CD4-positive, alpha-beta T cell treated with Interleukin-12 subunit alpha and Interleukin-12 subunit beta, for 1 hour (primary cell): ENCODE measurements around the gene RSRC2.
"Not testable (repeated sequence)": the region's sequence is repeated elsewhere in the genome, so short reads cannot be mapped to it uniquely, and the experiment has no call there.

Source experiments
- DNase-seq: peaks from one replicate; pipeline ENCODE4 v3.0.0-alpha.2; 2020

The RSRC2 gene

DNA sequence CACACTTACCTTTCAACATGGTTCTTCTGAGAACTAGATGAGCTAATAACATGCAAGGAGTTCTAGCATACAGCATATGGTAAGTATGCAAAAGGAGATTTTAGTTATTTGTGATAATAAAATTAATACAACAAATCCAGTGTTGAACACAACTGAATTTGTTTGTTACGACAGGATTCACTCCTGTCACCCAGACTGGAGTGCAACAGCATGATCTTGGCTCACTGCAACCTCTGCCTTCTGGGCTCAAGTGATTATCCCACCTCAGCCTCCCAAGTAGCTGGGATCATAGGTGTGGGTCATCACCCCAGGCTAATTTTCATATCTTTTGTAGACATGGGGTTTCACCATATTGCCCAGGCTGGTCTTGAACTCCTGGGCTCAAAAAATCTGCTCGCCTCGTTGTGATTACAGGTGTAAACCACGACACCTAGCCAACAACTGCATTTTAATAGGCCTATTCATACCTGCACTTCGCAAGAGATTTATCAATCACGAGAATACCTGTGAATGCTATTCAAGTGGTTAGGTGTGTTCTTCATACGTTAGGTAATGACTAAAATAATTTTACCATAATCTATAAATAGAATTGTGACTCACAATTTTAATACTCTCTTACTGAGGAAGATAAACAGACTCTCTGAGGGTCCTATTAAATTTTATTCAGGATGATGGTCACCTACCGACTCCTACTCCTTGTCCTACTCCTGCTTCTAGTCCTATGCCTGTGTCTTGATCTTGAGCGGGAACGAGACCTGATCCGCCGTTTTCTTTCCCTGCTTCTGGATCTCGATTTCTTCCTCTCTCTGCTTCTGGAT is 10.0 kb downstream of the RSRC2 start:
- no peak for DNase-seq

DNA sequence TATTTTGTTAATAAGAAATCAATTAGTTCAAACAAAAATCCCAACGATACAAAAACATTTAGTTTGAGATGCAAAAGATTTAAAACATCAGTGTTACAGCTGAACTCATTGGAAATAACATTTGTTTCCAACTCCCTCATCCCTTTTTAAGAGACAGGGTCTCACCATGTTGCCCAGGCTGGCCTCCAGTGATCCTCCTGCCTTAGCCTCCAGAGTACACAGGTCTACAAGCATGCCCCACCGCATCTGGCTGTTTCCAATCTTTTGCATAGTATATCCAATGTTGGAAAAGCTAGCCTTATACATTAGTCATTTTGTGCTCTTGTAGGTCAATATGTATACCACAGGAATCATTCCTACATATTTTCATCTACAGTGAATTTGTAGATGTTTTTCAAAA is 11.5 kb downstream of the RSRC2 start:
- no peak for DNase-seq

DNA sequence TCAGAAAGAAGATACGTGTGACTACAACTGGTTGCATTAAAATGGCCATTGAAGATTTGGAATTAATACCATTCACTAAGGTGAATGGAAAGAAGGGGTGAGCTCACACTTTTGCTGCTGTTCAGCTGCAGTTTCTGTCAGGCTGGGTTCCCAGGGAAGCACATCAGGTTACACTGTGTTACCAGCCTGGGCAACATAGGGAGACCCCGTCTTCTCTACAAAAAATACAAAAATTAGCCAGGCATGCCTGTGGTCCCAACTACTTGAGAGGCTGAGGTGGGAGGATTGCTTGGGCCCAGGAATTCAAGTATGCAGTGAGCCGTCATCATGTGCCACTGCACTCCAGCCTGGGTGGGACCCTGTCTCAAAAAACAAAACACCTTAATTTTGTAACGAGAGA is 13.1 kb downstream of the RSRC2 start:
- DNase-seq, result no peak

DNA sequence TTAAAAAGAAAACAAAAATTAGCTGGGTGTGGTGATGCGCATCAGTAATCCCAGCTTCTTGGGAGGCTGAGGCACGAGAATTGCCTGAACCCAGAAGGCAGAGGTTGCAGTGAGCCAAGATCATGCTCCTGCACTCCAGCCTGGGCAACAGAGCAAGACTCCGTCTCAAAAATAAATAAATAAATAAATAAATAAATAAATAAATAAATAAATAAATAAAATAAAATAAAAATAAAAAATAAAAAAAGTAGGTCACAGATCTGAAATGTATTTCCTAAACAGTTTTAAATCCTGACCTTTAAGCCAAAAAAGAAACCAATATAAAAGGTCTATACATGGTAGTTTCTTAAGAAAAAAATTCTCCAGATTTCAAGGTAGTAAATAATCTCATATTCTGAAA is 13.7 kb downstream of the RSRC2 start:
- not testable (repeated sequence) for DNase-seq

DNA sequence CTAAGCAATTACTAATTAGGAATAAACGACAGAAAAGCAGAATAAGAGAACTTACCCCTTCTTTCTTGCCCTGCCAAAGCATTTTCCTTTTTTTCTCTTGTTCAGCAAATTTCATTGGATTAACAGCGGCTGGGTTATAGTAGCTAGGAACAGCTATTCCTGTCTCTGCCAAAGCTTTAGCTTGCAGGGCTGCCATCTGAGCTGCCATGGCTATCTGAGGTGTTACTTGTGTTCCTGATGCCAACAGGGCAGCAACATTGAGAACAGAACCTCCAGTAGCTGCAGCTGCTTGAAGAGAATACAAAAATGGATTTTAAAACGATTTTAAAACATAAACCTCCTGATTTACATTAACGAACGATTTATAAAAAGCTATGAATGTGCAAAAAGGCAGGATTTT is 18.6 kb downstream of the RSRC2 start:
- DNase-seq, result no peak

DNA sequence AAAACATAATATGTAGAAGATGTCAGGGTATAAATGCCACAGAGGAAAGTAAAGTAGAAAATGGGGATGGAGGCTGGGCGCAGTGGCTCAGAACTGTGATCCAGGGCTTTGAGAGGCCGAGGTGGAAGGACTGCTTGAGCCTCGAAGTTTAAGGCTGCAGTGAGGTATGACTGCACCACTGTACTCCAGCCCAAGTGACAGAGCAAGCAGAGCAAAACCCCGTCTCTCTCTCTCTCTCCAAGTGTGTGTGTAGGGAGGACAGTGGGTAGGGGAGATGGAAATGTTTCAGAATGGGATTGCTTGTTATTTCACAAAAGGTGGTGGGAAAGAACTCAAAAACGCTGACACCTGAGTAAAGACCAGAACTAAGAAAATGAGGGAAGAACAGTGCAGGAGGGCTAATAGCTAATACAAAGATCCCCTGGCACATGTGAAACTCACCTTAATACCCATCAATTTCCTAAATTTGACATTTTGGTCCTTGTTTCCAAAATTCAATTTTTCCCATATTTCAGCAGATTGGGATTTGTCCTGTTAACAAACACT is 20.3 kb downstream of the RSRC2 start:
- no peak for DNase-seq

DNA sequence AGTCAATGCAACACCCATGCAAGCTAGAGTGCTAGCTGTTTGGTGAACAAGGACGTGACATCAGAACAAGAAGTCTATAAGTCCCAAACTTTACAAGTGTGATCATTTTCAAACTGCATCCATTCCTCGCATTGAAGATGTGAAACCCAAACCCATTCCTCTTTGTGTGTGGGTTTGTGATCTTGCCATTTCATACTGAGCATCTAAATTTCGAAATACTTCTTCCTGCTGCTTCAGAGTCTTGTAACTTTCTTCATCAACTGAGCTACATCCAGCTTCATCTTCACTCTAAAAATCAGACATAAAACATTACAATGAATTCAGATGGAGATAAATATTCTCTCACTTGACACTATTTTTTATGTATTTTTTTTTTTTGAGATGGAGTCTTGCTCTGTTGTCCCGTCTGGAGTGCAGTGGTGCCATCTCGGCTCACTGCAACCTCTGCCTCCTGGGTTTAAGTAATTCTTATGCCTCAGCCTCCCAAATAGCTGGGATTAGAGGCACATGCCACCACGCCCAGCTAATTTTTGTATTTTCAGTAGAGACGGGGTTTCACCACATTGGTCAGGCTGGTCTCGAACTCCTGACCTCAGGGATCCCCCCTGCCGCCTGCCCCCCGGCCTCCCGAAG is 21.2 kb downstream of the RSRC2 start:
- no peak for DNase-seq

DNA sequence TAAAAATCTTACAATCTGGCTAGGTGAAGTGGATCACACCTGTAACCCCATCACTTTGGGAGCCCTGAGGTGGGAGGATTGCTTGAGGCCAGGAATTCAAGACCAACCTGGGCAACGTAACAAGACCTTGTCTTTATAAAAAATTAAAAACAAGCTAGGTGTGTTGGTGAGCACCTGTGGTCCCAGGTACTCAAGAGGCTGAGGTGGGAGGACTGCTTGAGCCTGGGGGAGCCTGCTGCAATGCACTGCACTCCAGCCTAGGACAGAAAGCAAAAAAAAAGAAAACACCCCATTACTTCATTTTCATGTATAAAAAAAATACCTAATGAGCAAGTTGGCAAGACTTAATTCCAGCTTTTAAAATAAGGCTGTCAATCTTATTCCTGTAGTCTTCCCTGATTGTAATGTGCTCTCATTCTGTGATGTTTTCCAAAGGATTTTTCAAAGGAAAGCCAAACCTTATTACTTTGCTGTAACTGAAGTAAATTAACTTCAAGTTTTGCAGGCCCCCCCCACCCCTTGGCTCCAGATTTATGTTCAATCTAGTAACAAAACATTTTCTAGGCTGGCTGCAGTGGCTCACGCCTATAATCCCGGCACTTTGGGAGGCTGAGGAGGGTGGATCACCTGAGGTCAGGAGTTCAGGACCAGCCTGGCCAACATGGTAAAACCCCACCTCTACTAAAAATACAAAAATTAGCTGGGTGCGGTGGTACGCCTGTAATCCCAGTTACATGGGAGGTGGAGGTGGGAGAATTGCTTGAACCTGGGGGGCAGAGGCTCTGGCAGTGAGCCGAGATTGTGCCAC is 22.7 kb downstream of the RSRC2 start:
- DNase-seq, result no peak

DNA sequence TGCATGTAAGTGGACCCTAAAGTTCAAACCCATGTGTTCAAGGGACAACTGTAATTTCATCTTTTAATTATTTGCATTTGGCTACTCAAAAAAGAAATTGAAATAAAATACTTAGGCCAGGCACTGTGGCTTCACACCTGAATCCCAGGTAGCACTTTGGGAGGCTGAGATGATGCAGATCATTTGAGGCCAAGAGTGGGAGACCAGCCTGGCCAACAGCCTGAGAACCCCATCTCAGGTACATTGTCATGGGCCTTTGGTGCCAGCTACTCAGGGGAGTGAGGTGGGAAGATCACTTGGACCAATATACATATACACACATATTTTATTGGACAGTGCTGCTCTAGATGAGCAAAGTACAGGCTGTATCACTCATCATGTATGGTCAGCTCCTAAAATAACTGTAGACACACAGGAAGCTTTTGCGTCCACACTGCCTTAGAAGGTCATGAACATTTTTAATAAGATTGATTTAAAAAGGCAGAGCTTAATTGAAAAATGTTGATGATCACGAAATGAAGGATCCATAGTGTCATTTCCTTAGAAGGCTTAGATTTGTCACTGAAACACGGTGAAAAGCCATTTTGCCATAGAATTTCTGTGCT is 23.5 kb downstream of the RSRC2 start:
- DNase-seq, result no peak

DNA sequence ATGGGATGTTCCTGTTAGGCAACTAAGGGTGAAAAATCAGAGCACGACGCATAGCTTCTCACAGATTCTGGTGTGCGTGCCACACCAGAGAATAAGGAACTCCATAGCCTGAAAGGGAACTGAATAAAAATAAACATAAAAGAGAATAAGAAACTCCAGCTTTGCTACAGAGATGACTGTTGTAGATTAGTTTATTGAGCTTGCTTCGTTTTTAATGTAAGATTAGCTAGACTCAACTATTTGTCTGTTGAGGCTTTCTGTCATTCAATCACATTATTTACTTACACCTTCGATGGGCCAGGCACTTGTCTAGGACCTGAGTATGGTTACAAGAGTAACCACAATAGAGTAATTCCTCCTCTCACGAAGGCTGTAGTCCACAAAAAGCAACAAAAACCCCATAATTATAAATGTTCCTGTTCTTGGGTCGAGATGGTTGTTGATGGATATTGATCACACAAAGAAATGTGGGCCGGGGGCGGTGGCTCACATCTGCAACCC is 25.2 kb downstream of the RSRC2 start:
- no peak for DNase-seq

DNA sequence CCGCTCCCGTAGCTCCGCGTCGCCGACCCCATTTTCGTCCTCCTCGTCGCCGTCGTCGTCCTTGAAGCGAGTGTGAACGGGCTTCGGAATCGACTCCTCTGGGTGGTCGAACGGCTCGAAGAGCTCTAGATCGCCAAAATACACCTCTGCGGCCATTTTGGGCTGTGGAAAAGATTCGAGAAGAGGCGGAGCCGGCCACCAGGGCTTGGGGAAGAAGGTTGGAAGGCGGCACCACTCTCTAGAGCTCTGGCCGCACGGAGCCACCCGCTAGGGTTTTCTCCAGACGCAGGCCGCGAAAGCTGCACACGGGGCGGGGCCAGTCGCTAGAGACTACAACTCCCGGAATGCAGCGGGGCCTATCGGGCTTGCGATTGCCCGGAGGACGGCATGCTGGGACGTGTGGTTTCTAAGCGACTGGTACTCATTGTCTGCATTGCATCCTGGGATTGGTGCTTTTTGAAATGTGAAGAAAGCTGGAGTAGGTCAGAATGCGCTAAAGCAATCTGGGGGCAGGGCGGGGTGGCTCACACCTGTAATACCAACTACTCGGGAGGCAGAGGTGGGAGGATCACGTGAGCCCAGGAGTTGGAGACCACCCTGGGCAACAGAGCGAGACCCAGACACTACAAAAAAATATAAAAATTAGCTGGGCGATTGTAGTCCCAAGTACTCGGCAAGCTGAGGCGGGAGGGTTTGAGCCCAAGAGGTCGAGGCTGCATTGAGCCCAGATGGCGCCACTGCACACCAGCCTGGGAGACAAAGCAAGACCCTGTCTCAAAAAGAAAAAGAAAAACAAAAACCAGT is 25.8 kb downstream of the RSRC2 start, which contains the start of gene ZCCHC8:
ZCCHC8 (minus strand) TSS at position 248 of the 804 bp plus-strand sequence; CDS start at position 156, 92 bp downstream.
- DNase-seq, result peak; percentile 97

DNA sequence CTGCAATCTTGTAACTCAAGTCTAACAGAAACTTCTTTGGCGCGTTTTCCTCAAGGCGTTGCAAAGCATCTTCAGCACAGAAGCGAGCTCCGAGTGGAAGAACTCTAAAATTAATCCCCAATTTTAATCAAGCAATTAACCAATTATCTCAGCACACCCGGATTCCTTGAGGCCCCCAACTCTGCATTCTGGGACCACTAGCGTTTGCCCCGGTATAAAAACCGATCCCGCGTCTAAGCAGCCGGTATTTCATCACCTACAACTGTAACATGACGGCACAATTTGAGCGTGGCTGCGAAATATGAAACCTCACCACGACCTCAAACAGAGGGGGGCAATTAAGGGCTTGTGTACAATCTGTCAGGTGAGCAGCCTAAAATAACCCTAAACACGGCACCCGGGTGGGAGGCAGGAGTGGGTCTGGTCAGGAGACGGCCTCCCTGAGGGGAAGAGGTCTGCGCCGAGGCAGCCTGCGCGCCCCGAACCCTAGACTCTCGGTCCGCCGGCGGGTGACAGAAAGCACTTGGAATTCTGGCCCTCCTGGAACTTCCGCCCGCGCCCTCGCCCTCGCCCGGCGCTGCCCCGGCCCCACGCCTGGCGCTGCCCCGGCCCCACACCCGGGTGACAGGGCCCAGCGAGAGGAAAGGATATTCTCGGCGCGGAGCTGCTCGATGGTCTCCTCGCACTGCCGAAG is 26.6 kb downstream of the RSRC2 start:
- DNase-seq, result peak; percentile 55

DNA sequence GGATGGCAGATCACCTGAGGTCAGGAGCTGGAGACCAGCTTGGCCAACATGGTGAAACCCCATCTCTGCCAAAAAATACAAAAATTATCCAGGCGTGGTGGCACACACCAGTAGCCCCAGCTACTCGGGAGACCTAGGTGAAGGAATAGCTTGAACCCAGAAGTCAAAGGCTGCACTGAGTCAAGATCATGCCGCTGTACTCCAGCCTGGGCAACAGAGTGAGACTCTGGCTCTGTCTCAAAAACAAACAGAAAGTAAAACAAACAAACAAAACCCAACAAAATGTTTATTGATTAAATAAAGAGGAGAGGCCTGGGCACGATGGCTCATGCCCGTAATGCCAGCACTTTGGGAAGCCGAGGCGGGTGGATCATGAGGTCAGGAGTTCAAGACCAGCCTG is 31.5 kb downstream of the RSRC2 start:
- DNase-seq, result no peak

DNA sequence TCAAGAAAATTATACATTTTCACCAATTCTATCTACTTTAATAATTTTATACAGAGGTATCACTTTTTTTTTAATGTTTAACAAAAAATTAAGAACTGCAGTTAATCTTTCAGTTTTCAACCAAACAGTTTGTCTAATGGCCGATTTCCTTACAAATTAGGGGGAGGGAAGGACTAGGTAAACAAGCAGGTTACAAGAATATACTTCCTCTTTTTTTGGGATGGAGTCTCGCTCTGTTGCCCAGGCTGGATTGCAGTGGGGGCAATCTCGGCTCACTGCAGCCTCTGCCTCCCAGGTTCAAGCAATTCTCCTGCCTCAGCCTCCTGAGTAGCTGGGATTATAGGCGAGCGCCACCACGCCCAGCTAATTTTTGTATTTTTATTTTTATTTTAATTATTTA is 33.5 kb downstream of the RSRC2 start:
- not testable (repeated sequence) for DNase-seq

DNA sequence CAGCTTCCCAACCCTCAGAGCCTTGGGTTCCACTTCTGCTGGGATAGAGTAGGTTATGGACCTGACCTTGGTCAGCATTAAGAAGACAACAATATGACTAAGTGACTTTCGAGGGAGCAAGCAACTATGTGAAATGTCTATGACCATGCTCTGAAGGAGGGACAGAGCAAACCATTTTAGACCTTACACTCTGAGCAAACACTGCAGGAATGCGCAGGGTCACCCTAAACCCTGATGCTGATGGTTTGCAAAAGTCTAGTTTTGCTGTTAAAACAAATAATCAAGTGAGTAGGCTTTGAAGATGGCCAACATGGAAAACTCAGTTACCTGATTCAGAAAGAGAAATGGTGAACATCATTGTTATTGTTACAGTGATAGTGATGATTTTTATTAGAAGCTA is 34.7 kb downstream of the RSRC2 start:
- DNase-seq, result no peak

DNA sequence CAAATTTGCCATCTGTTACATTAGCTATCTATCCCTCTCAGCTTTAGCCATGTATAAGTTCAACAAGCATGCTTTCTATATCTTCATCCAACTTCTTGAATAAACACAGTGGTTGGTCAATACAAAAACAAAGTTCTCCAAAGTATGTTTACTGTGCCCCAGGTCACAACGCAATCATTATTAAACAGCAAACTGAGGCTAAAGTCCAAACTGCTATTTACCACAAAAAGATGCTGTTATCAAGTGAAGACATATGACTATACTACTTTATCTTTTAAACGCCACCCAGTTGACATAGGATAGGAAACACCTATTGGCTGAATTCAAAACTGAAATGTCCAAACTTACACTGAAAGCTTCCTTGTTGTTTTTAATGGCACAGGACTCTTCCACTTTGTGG is 37.7 kb downstream of the RSRC2 start:
- DNase-seq, result no peak

DNA sequence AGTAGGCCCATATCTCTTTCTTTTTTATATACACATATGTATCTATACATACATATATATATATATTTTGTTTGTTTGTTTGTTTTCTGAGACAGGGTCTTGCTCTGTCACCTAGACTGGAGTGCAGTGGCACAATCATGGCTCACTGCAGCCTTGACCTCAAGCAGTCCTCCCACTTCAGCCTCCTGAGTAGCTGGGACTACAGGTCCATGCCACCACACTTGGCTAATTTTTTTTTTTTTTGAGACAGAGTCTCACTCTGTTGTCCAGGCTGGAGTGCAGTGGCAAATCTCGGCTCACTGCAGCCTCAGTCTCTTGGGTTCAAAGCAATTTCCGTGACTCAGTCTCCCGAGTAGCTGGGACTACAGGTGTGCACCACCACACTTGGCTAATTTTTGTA is 38.9 kb downstream of the RSRC2 start:
- DNase-seq, result not testable (repeated sequence)

DNA sequence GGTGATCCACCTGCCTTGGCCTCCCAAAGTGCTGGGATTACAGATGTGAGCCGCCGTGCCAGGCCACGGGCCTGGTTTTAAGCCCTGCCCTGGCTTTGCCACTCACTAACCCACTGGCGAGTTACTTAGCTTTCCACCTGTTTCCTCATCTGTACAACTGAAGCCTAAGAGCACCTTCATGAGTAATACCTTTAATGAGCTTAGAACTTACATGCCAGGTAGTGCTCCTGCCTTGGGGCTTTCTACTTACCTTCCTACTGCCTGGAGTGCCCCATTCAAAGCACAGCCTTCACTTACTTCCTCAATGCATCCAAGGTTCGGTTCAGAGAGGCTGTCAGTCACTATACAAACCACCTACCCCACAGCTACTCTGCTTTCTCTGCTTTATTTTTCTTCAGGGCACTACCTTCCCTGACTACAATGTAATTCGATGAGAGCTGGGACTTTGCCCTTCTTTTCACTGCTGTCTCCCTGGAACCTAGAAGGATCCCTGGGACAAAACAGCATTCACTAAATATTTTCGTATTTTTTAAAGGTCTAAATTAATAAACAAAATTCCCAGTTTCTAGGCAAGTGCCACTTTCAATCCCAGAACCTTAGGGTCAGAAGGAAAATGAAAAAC is 39.8 kb downstream of the RSRC2 start:
- no peak for DNase-seq

DNA sequence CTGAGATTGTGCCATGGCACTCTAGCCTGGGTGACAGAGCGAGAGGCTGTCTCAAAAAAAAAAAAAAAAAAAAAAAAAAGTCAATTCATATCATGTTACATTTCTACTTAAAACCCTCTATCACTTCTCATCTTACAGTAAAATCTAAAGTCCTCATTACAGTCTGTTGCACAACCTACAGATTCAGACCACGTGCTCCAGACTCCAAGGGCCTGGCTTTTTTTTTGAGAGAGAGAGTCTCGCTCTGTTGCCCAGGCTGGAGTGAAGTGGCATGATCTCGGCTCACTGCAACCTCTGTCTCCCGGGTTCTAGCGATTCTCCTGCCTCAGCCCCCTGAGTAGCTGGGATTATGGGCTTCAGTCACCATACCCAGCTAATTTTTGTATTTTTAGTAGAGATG is 40.4 kb downstream of the RSRC2 start:
- not testable (repeated sequence) for DNase-seq

DNA sequence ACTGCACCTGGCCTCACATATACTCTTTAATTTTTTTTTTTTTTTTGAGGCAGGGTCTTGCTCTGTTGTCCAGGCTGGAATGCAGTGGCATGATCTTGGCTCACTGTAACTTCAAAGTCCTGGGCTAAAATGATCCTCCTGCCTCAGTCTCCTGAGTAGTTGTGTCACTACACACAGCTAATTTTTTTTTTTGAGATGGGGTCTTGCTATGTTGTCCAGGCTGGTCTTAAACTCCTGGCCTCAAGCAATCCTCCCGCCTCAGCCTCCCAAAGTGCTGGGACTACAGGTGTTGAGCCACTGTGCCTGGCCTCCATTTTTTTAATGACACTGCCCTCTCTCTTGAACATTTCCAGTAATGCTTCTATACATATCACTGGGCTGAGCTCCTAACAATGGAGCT is 42.4 kb downstream of the RSRC2 start:
- DNase-seq, result not testable (repeated sequence)

DNA sequence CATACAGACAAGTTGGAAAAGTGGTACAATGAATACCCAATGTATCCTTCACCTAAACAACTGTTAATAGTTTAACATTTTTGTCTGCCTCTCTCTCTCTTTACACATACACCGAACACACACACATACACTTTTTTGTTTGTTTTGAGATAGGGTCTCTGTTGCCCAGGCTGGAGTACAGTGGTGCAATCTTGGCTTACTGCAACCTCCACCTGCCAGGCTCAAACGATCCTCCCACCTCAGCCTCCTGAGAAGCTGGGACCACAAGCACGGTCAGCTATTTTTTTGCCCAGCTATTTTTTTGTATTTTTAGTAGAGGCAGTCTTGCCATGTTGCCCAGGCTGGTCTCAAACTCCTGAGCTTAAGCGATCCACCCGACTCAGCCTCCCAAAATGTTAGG is 42.8 kb downstream of the RSRC2 start:
- DNase-seq, result no peak
